Activated CD4-positive, alpha-beta memory T cell treated with anti-CD3 and anti-CD28 coated beads, Interleukin-2, amount 10 ng/mL, durations not matched to agents 7 days and 5 days (primary cell): ENCODE data around the gene FUOM. TPM values are rescaled to one million over a fixed set of nuclear protein-coding genes. Genes with fewer than 3 reads are reported as not detected.
"Not testable (repeated sequence)": the region's sequence is repeated elsewhere in the genome, so short reads cannot be mapped to it uniquely, and the experiment has no call there.

ENCODE experiments used
- CTCF ChIA-PET: fragments of 350-600 bp; sonication (Branson Sonifier 250); formaldehyde crosslinking; loops from one replicate; lab custom pipeline; 2021; ENCODE audit warnings: antibody characterized with exemption, inconsistent platforms; lab: Charles Lee
- POLR2A ChIA-PET: fragments of 350-600 bp; sonication (Branson Sonifier 250); formaldehyde crosslinking; loops from one replicate; lab custom pipeline; 2021; ENCODE audit warnings: antibody characterized with exemption; lab: Charles Lee
- DNase-seq: peaks from one replicate; pipeline ENCODE4 v3.0.0-alpha.2; 2020
- H3K27ac Mint-ChIP-seq: one replicate; pipeline ENCODE4 v1.8.0; 2021; ENCODE audit warnings: mild to moderate bottlenecking, mixed read lengths
- H3K27me3 Mint-ChIP-seq: one replicate; pipeline ENCODE4 v1.8.0; 2021; ENCODE audit warnings: mixed read lengths
- H3K36me3 Mint-ChIP-seq: one replicate; pipeline ENCODE4 v1.8.0; 2021; ENCODE audit warnings: low read depth, mixed read lengths
- H3K4me1 Mint-ChIP-seq: one replicate; pipeline ENCODE4 v1.8.0; 2021; ENCODE audit warnings: mixed read lengths
- H3K4me3 Mint-ChIP-seq: one replicate; pipeline ENCODE4 v1.8.0; 2021; ENCODE audit warnings: mild to moderate bottlenecking, mixed read lengths
- H3K9me3 Mint-ChIP-seq: one replicate; pipeline ENCODE4 v1.8.0; 2021; ENCODE audit warnings: mixed read lengths
- total RNA-seq, 2 experiments: library from RNA; stranded (reverse); gene quantifications; one replicate each; pipeline ENCODE4 v1.2.3, GENCODE V29; 2021

Gene FUOM
- total RNA-seq, 2 experiments from 2014 or later: 11.2 to 11.4 TPM

GRCh38 chr10:133396035-133396624, 38.3 kb upstream of the FUOM start:
- Mint-ChIP-seq H3K4me3 (no peak overlapping the region), H3K27ac (no peak overlapping the region), H3K4me1 (peaks cover 68% of the 10 kb centered on the region), H3K36me3 (peaks cover 51% of the 10 kb centered on the region), H3K9me3 (no peaks in the 10 kb centered on the region), H3K27me3 (no peaks in the 10 kb centered on the region)
- no peak for DNase-seq
- POLR2A ChIA-PET: interaction anchor here (2.2 kb wide), 1 partner anchor 26 kb away, joined by 6 read pairs; no protein-coding TSS in a partner anchor
- CTCF ChIA-PET: no interaction called here

GRCh38 chr10:133394801-133395221, 37.0 kb upstream of the FUOM start:
- H3K4me1 Mint-ChIP-seq: peaks cover 69% of the 10 kb centered on the region
- no peaks in the 10 kb centered on the region for H3K27me3 Mint-ChIP-seq
- peak overlapping the region; percentile 84 for H3K27ac Mint-ChIP-seq
- H3K36me3 Mint-ChIP-seq: peaks cover 45% of the 10 kb centered on the region
- CTCF ChIA-PET: no interaction called here
- peak overlapping the region; percentile 81 for H3K4me3 Mint-ChIP-seq
- no peaks in the 10 kb centered on the region for H3K9me3 Mint-ChIP-seq
- no peak for DNase-seq
- POLR2A ChIA-PET: interaction anchor here (1.5 to 2.2 kb wide), 2 partner anchors 22 to 27 kb away, joined by 5 to 6 read pairs; partner anchors contain the start of gene ECHS1

- CTCF ChIA-PET: no interaction called here
- POLR2A ChIA-PET: interaction anchor here (1.5 to 2.2 kb wide), 2 partner anchors 21 to 28 kb away, joined by 5 to 6 read pairs; partner anchors contain the start of gene ECHS1
- H3K4me1 Mint-ChIP-seq: peaks cover 69% of the 10 kb centered on the region
These were observed 36.3 kb upstream of the FUOM start, which contains the start of gene MTG1 for GRCh38 chr10:133394064-133394663. Gene MTG1, plus strand, starts transcription at chr10:133394157. Its CDS starts 64 bp downstream, at chr10:133394221.

GRCh38 chr10:133393401-133394063, 35.7 kb upstream of the FUOM start:
- peaks cover 75% of the 10 kb centered on the region for H3K4me1 Mint-ChIP-seq
- no peak for DNase-seq
- H3K27me3 Mint-ChIP-seq: no peaks in the 10 kb centered on the region
- H3K4me3 Mint-ChIP-seq: peak overlapping the region; percentile 81
- CTCF ChIA-PET: no interaction called here
- H3K36me3 Mint-ChIP-seq: peaks cover 32% of the 10 kb centered on the region
- no peaks in the 10 kb centered on the region for H3K9me3 Mint-ChIP-seq
- POLR2A ChIA-PET: interaction anchor here (1.3 to 5.7 kb wide), 3 partner anchors 15 to 25 kb away, joined by 3 to 68 read pairs (median 5); partner anchors contain the start of genes ECHS1 and PAOX
- H3K27ac Mint-ChIP-seq: peak overlapping the region; percentile 84

More at GRCh38 chr10:133394064-133394663, 36.3 kb upstream of the FUOM start, which contains the start of gene MTG1:
- Mint-ChIP-seq H3K4me3 (peak within 1 kb of the TSS; percentile 81), H3K27ac (peak within 1 kb of the TSS; percentile 84), H3K27me3 (no peaks in the 10 kb centered on the region), H3K36me3 (peaks cover 39% of the 10 kb centered on the region), H3K9me3 (no peaks in the 10 kb centered on the region)
- peak; percentile 94 for DNase-seq

- peaks cover 18% of the 10 kb centered on the region for H3K36me3 Mint-ChIP-seq
- no peak for DNase-seq
- ChIA-PET POLR2A (interaction anchor here (1.3 to 5.7 kb wide), 4 partner anchors 13 to 84 kb away, joined by 3 to 68 read pairs (median 6); partner anchors contain the start of genes ECHS1 and PAOX), CTCF (interaction anchor here (0.9 to 1.3 kb wide), 4 partner anchors 9 to 62 kb away, joined by 3 to 4 read pairs (median 4); no protein-coding TSS in a partner anchor)
- H3K27ac Mint-ChIP-seq: peak overlapping the region; percentile 98
- peaks cover 70% of the 10 kb centered on the region for H3K4me1 Mint-ChIP-seq
- H3K9me3 Mint-ChIP-seq: no peaks in the 10 kb centered on the region
- H3K27me3 Mint-ChIP-seq: no peaks in the 10 kb centered on the region
- H3K4me3 Mint-ChIP-seq: peak overlapping the region; percentile 7
These were observed 34.1 kb upstream of the FUOM start for GRCh38 chr10:133391761-133392518.

GRCh38 chr10:133391249-133391635, 33.4 kb upstream of the FUOM start:
- Mint-ChIP-seq H3K27me3 (no peaks in the 10 kb centered on the region), H3K4me3 (peak overlapping the region; percentile 47), H3K4me1 (peaks cover 65% of the 10 kb centered on the region), H3K27ac (peak overlapping the region; percentile 98), H3K36me3 (peaks cover 13% of the 10 kb centered on the region), H3K9me3 (no peaks in the 10 kb centered on the region)
- ChIA-PET CTCF (interaction anchor here (0.9 to 1.3 kb wide), 3 partner anchors 10 to 62 kb away, joined by 3 to 4 read pairs (median 4); no protein-coding TSS in a partner anchor), POLR2A (interaction anchor here (1.2 to 5.7 kb wide), 5 partner anchors 10 to 84 kb away, joined by 3 to 68 read pairs (median 8); partner anchors contain the start of genes ECHS1 and PAOX)
- DNase-seq: no peak

GRCh38 chr10:133390597-133391248, 32.9 kb upstream of the FUOM start:
- no peak for DNase-seq
- H3K36me3 Mint-ChIP-seq: peaks cover 12% of the 10 kb centered on the region
- peak overlapping the region; percentile 70 for H3K4me3 Mint-ChIP-seq
- peaks cover 62% of the 10 kb centered on the region for H3K4me1 Mint-ChIP-seq
- H3K27me3 Mint-ChIP-seq: no peaks in the 10 kb centered on the region
- ChIA-PET POLR2A (interaction anchor here (0.6 to 5.7 kb wide), 15 partner anchors 8 to 132 kb away, joined by 3 to 68 read pairs (median 5); partner anchors contain the start of genes ECHS1 and PAOX), CTCF (interaction anchor here (0.6 to 3.2 kb wide), 6 partner anchors 11 to 61 kb away, joined by 3 to 18 read pairs (median 4); partner anchors contain the start of gene ECHS1)
- no peaks in the 10 kb centered on the region for H3K9me3 Mint-ChIP-seq
- peak overlapping the region; percentile 98 for H3K27ac Mint-ChIP-seq

- H3K27me3 Mint-ChIP-seq: no peaks in the 10 kb centered on the region
- peaks cover 3% of the 10 kb centered on the region for H3K36me3 Mint-ChIP-seq
- no peaks in the 10 kb centered on the region for H3K9me3 Mint-ChIP-seq
- H3K27ac Mint-ChIP-seq: peak overlapping the region; percentile 98
- POLR2A ChIA-PET: interaction anchor here (0.7 to 5.7 kb wide), 13 partner anchors 10 to 131 kb away, joined by 3 to 68 read pairs (median 5); partner anchors contain the start of genes ECHS1, FUOM and PAOX
- H3K4me3 Mint-ChIP-seq: peak overlapping the region; percentile 70
- CTCF ChIA-PET: interaction anchor here (1.5 to 3.2 kb wide), 3 partner anchors 11 to 81 kb away, joined by 4 to 18 read pairs (median 4); no protein-coding TSS in a partner anchor
- H3K4me1 Mint-ChIP-seq: peaks cover 49% of the 10 kb centered on the region
- peak; percentile 68 for DNase-seq
These were observed 31.4 kb upstream of the FUOM start for GRCh38 chr10:133388973-133389818.

GRCh38 chr10:133388236-133388972, 30.6 kb upstream of the FUOM start:
- CTCF ChIA-PET: interaction anchor here (0.9 to 3.2 kb wide), 5 partner anchors 10 to 132 kb away, joined by 3 to 18 read pairs (median 4); no protein-coding TSS in a partner anchor
- H3K9me3 Mint-ChIP-seq: no peaks in the 10 kb centered on the region
- POLR2A ChIA-PET: interaction anchor here (1.8 to 5.7 kb wide), 8 partner anchors 9 to 130 kb away, joined by 5 to 68 read pairs (median 8); partner anchors contain the start of genes ECHS1 and PAOX
- H3K27me3 Mint-ChIP-seq: no peaks in the 10 kb centered on the region
- H3K27ac Mint-ChIP-seq: peak overlapping the region; percentile 98
- H3K36me3 Mint-ChIP-seq: peaks cover 3% of the 10 kb centered on the region
- peaks cover 47% of the 10 kb centered on the region for H3K4me1 Mint-ChIP-seq
- no peak for DNase-seq
- peak overlapping the region; percentile 70 for H3K4me3 Mint-ChIP-seq

GRCh38 chr10:133386951-133387350, 29.1 kb upstream of the FUOM start:
- not testable (repeated sequence) for H3K4me3 Mint-ChIP-seq, H3K27me3 Mint-ChIP-seq, H3K9me3 Mint-ChIP-seq, DNase-seq, H3K27ac Mint-ChIP-seq, H3K36me3 Mint-ChIP-seq
- POLR2A ChIA-PET: interaction anchor here (1.1 kb wide), 1 partner anchor 14 kb away, joined by 3 read pairs; the partner anchor contains the start of gene ECHS1
- H3K4me1 Mint-ChIP-seq: peaks cover 38% of the 10 kb centered on the region
- CTCF ChIA-PET: interaction anchor here (0.9 to 2.0 kb wide), 2 partner anchors 9 to 133 kb away, joined by 3 to 5 read pairs; no protein-coding TSS in a partner anchor
